Left forelimb (tissue), 1 donor: Measurements from ENCODE around the gene QARS1.
A peak's percentile ranks its signal among the peaks of the same experiment; 100 is the strongest.

Experiments
- DNase-seq: peaks from one replicate; pipeline ENCODE4 v3.0.0-alpha.2; 2018; ENCODE audit warnings: low spot score

The QARS1 gene

DNA sequence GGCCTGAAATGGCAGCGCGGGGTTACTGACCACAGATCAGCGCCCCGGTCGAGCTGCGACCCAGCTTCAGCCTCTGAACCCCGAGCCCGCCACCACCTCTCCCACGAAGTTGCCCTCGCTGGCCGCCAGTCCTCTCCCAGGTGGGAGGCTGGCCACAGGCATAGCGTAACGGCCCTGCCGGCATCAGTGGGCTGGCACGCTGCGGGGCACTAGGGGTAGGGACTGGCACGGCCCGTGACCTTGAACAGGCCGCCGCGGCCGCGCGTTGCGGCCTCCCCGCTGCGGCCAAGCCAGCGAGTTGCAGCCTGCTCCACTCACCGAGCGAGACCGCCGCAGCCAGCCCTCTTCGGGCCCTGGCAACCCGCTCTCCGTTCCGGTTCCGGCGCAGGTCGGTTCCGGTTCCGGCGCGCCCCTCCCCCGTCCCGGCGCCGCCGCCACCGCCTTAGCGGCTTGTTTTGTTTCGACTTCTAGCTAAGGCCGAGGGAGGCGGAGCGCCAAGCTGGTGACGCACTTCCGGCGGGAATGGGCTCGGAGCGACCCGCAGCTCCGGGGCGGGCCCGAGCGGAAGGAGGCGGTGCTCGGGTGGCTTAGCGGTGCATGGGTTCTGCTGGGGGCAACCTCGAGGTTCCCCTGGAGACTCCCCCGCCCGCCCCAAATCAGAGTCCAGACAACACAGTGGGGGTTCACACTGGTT is 16.0 kb upstream of the QARS1 start, which contains the start of gene USP19:
Gene USP19, minus strand, starts transcription at position 386 of the 694 bp plus-strand sequence. CDS start 1,678 bp downstream, outside the sequence.
- peak; percentile 95 for DNase-seq

DNA sequence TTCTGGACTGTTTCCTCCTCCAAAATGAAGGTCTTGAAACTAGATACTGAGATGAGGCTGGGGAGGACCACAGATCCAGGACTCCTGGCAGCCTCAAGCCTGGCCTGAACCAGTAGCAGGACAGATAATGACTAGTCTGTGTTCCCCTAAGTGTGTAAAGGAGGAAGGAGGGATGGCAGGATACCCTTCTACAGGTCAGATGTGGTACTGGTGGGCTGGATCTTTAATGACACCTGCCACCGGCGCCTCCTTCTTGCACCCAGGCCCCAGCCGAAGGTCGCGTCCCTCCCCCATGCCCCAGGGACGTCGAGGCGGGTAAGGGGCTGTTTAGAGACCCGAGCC is 15.5 kb upstream of the QARS1 start:
- no peak for DNase-seq

DNA sequence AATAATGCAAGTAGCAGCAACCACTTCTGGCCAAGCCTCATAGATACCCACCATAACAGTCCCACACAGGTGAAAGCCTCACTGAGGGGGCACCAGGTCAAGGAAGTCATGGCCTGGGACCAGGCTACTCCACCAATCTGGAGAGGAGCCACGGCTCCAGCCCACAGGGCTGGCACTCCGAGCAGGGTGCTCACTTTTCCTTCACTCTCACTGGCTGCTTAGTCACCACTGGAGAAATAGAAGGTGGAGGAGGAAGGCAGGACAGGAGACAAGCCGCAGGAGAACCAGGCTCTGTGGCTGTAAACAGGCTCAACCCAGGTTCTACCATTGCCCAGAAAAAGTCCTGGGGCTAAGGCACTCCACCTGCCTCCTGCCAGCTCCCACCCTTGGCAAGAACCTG is 14.9 kb upstream of the QARS1 start:
- no peak for DNase-seq

DNA sequence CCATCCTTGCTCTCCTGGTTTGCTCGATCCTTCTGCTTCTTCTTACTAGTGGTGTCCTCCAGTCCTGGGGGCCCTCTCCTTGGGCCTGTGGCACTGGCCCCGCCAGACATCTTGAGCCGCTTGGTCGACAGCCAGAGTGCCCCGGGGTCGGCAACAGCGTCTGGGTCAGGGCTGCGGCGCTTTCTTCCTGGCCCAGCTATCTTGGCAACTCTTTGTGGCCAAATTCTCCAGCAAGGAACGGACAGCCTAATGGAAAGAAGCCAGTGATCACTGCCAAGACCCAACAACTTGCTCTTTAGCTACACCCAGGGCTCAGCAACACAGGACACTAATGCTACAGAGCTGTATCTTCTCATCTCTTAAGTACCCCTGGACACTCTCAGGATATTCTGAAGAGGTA is 14.5 kb upstream of the QARS1 start:
- no peak for DNase-seq

GRCh38 chr3:49112262-49112661 is 7.7 kb upstream of the QARS1 start:
- DNase-seq = no peak

- DNase-seq = no peak
Observed at GRCh38 chr3:49111347-49111746, 6.8 kb upstream of the QARS1 start.

DNA sequence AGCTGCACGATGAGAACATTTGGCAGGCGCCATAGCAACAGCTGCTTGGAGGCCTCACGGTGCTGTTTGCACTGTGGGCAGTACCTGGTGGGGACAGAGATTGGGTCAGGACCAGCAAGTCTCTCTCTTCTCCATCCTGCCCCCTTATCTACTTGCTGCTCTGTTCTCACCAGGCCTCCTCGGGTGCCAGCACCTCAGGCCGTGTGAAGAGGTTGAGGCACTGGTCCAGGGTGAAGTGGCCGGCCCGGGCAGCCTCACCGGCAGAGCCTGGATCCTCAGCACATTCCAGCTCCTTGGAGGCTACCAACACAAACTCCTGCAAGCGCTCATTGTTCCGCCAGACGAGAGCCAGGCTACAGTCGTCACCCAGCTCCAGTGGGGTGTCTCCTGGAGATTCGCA is 6.2 kb upstream of the QARS1 start:
- DNase-seq = no peak

DNA sequence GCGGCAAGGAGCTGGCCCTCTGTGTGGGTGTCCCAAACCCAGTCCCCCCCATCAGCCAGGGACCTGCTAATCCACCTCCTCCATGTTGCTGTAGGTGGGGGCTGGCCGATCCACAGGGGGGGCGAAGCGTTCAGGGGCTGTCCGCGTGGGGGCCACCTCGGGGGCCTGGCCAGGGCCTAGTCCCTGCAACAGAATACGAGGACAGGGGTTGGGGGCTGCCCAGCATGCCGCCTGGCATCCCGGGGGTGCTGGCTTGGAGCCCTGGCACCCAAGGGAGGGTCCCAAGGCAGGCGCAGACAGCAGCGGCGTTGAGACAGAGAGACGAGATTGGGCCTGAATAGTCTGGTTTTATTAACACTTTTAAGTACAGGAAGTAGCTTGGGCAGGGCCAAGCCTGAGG is 3.8 kb upstream of the QARS1 start:
- no peak for DNase-seq

GRCh38 chr3:49104052-49104426 is 518 bp downstream of the QARS1 start:
- DNase-seq = no peak

DNA sequence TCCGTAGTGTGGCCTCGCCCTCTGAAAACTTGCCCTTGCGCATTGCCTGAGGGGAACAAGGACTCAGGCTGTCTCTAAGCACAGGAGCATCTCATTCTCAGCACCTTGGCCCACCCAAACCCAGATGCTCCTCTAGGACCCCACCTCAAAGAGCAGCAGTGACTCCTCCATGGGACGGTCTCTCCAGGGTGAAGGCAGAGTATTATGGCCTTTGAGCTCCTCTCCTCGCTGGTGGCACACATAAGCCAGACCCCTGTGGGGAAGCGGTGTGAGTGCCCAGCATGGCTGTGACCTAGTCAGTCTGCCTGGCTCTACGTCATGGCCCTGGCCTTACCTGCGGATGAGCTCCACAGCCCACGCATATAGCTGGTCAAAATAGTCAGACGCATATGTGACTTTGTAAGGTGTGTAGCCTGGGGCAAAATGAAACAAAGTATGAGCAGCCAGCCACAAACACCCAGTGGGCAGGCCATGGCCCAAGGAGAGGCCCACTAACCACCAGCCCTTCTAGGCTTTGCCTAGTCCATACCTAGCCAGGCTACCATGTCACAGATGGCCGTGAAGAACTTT is 4.4 kb downstream of the QARS1 start:
- DNase-seq = no peak

DNA sequence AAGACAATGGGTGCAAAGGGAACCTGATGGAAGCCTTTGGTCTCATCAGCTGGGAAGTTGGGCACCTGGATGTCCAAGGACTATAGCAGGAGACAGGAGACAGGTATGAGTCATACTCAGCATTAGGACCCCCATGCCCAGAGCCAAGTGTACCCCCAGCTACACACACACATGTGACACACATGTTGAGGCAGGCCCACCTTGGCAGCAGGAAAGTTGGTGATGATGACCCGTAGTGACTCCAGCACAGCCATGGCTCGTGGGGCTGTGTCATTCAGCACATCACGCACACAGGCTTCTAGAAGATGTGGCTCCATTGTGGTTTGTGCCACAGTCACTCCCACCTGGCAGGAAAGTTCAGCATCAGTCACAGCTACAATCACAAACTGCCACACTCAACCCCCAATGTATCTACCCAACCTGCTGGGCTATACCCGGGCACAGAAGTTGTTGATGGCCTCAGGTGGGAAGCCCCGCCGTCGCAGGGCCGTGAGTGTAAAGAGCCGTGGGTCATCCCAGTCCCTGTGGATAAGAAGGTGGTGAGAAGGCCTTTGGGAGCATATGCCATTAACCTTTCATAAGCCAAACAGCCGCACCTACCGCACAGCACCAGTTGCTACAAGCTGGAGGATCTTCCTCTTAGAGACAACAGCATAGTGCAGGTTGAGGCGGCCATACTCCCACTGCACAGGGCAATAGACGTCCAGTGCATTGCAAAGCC is 5.5 kb downstream of the QARS1 start:
- DNase-seq = no peak

DNA sequence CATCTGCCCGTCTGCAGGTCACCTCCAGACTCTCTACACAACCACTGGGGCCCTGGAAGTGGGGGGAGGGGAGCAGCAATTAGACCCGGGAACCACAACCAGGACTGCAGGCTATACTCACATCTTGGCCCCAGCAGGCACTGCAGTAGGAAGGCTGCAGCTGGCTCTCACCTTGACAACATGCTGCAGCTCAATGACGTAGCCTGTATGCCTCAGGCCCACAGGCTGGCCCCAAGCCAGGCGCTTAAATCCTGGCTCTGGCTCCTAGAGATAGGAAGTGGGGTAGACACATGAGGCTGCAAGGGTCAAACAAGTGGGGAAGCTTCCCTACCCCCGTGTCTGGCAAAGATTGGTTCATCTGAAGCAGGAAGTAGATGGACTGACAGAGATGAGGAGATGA is 6.1 kb downstream of the QARS1 start:
- no peak for DNase-seq

GRCh38 chr3:49093853-49094767 is 10.4 kb downstream of the QARS1 start, which contains the start of gene QRICH1:
TSS of gene QRICH1 (minus strand) at chr3:49094071. CDS start at chr3:49077017, 17,054 bp downstream.
- peak; percentile 98 for DNase-seq

GRCh38 chr3:49092938-49093852 is 11.4 kb downstream of the QARS1 start:
- DNase-seq = peak; percentile 91

GRCh38 chr3:49081429-49081828 is 23.1 kb downstream of the QARS1 start:
- DNase-seq = no peak

DNA sequence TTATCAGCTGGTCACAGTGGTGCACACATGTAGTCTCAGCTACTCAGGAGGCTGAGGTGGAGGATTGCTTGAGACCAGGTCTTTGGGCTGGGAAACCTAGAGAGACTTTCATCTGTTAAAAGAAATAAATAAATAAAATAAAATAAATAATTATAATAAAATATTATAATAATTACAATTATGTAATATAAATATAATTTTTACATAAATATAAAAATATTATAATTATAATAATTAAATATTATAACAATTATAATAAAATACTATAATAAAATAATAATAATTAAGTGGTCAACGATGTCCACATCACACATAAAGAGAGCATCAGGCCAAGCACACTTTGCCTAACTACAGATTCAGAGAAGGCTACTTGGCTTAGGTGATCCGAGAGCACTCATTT is 25.3 kb downstream of the QARS1 start:
- no peak for DNase-seq

DNA sequence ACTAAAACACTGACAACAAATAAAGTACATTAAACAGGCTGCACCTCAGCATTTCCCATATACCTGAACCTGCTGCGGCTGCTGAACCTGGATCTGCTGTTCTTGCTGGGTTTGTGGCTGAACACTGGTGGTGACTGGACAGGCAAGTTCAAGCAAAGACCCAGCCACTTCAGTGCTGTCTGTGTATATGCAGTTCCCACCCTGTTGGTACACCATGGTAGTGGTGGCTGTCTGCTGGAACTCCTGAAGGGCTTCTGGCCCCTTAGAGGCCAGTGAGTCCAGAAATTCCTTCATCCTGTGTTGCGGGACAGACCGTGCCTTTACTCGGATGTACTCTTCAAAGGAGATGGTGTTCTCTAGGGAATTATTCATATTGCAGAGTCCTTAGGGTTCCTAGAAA is 27.9 kb downstream of the QARS1 start:
- DNase-seq = no peak

DNA sequence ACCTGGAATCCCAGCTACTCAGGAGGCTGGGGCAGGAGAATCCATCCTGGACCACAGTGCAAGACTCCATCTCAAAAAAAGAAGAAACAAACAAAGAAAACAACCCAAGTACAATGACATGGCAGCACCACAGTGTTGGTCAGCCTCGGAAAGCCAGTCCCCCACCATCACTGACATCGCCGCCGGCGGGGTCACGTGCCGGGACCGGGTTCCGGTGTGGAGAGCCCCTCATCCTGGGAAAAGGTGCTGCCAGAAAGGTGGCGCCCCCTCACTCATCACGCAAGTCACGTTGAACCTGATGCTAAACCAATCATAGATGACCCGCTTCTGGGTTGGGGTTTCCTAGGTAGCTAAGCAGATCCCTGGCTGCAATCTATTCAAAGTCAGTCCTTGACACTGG is 28.4 kb downstream of the QARS1 start:
- no peak for DNase-seq

DNA sequence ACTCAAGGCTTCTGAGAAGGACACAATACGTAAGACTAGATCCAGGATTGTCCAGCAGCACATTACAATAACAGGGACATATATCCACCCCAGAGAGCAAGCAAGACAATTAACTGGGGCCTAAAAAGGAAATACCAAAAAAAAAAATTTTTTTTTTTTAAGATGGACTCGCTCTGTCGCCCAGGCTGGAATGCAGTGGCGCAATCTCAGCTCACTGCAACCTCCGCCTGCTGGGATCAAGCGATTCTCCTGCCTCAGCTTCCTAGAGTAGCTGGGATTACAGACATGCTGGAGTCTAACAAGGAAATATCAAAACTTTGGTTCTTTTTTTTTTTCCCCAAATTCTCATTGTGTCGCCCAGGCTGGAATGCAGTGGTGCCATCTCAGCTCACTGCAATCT is 46.5 kb downstream of the QARS1 start:
- DNase-seq = no peak

DNA sequence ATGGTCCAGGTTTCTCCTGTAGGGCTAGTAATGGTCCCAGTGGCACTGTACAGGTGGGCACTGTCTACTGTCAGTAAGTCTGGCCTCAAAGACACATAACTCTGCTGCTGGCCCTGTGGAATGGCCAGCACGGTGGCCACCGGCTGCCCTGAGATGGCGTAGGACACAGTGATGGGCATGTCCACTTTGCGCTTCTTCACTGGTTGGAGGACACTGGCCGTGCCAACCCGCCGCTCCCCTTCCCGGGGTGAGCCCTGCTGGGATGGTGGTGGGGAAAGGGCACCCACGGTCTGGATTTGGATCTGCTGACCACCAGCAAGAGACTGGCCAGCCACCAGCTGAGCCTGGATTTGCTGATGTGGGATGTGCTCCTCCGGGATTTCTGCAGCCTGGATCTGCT is 47.3 kb downstream of the QARS1 start:
- DNase-seq = no peak

DNA sequence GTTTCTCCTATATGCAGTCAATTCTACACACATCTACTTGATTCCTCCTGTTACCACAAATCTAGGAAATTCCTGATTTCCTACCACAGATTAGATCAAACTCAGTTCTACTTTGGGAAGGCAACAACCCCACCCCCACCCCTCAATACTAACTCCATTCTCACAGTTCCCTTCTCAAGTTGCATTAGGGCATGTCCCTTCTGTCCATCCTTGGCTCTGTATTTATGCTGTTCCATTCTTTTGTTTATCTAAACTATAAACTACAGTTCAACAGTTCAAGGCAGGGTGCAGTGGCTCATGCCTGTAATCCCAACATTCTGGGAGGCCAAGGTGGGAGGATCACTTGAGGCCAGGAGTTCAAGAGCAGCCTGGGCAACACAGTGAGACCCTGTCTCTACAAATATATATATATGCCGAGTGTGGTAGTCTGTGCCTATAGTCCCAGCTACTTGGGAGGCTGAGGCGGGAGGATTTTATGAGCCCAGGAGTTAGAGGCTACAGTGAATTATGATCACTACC is 50.2 kb downstream of the QARS1 start:
- DNase-seq = no peak
